ENCODE results near the gene NEU4.

- TF ChIP-seq POLR2AphosphoS5 (IDR thresholded peaks at IDR 0.05) (no peak), CTCF (IDR thresholded peaks at IDR 0.05) (no peak), EP300 (IDR thresholded peaks at IDR 0.05; ENCODE audit: low read depth) (no peak), POLR2A (IDR thresholded peaks at IDR 0.05) (no peak)
Observed at GRCh38 chr2:241798081-241798630, 10.8 kb upstream of the NEU4 start.

All from transverse colon (tissue), 4 donors.